HG03457 (cell line): ENCODE measurements around the gene SCAMP1.
A peak's percentile ranks its signal among the peaks of the same experiment; 100 is the strongest.
"Not testable (repeated sequence)": the region's sequence is repeated elsewhere in the genome, so short reads cannot be mapped to it uniquely, and the experiment has no call there.

Experiments
- ATAC-seq: cut with Tn5 transposase; IDR thresholded peaks from one replicate; pipeline ENCODE4 v1.9.1; 2021; ENCODE audit warnings: moderate number of reproducible peaks; ENCODE audit not compliant: unreplicated experiment

The SCAMP1 gene

GRCh38 chr5:78360924-78361630, 660 bp downstream of the SCAMP1 start:
- ATAC-seq, result peak; percentile 31

DNA sequence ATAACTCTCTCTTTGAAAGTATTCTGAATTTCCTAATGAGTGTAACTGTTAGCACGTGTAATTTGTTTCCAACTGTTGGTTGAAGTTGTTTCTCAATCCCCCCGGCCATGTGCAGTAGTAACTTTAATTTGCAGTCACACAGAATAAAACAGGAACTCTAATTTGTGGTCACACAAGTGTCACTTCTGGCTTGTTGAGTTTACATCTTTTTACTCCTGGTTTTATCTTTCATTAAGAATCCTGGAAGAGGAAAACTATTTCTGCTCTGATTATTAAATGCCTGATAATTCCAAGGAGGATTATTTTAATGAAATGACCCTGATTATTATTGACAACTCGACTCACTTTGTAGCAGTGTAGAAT, 1.2 kb downstream of the SCAMP1 start:
- no peak for ATAC-seq

- no peak for ATAC-seq
Measured at GRCh38 chr5:78362220-78362619, 1.8 kb downstream of the SCAMP1 start.

- ATAC-seq, result no peak
Measured at GRCh38 chr5:78364005-78364404, 3.6 kb downstream of the SCAMP1 start.

GRCh38 chr5:78367318-78367991, 7.0 kb downstream of the SCAMP1 start:
- no peak for ATAC-seq

DNA sequence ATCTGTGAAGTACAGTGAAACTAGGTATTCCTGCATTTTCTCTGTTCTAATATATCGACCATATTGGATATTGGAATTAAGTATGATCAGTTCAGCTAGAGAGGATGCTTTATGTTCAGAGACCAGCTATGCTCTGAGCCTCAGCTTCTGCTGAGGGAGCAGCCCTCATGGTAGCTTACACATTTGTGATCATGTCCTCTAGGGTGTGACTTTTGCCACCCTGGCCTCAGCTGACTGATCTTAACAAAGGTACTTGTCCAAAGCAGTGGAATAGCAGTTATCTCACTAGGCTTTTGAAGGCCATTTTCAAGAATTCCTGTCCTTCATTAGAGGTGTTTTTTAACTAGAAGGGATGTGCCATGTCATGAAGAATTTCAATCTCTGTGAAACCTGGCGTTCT, 9.3 kb downstream of the SCAMP1 start:
- ATAC-seq, result no peak

GRCh38 chr5:78373231-78373630, 12.8 kb downstream of the SCAMP1 start:
- ATAC-seq, result no peak

GRCh38 chr5:78376315-78376714, 15.9 kb downstream of the SCAMP1 start:
- no peak for ATAC-seq

DNA sequence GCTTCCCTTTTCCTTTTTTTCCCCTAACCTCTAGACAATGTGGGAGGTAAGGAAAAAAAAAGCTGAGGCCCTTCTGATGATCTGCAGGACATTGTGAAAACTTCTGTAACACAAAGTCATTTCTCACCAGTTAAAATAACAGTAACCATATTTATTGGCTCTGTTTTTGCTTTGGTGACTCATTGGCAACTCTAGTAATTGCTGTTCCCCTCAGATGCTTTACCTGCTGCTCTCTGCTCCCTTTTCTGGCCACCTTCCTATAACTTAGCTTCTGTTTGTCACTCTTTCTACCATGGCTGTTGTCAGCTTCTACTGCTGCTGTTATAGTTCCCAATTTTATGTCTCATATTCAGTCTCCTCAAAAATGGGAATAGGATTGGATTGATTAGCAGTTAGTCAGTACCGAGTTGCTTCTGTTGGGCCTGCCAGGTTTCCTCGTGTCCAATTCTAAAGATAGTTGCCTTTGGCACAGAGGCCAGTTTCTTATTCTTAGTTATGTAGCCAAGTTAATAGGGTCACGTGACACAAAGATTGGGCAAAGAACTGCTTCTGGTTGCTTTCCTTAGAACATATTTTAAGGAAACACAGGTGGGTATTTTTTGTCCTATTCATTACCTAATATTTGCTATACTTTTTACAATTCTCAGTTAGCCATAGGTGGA, 16.8 kb downstream of the SCAMP1 start:
- ATAC-seq, result no peak

DNA sequence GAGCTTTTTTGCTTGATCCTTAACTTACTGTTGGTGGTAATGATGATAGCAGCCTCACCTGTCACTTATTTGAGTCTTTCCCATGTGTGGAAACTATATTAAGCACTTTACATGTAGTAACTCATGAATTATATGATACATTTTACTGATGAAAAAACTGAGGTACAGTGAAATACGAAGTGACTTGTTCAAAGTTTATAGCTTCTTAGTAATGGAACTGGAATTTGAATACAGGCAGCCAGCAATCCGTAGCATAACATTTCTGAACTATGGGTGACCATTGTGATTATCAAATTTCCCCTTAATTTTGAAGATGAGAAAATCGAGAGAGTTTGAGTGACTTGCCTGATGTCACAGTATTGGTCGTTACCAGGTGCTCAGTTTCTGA, 17.3 kb downstream of the SCAMP1 start:
- no peak for ATAC-seq

- no peak for ATAC-seq
Measured at GRCh38 chr5:78387468-78388153, 27.2 kb downstream of the SCAMP1 start.

DNA sequence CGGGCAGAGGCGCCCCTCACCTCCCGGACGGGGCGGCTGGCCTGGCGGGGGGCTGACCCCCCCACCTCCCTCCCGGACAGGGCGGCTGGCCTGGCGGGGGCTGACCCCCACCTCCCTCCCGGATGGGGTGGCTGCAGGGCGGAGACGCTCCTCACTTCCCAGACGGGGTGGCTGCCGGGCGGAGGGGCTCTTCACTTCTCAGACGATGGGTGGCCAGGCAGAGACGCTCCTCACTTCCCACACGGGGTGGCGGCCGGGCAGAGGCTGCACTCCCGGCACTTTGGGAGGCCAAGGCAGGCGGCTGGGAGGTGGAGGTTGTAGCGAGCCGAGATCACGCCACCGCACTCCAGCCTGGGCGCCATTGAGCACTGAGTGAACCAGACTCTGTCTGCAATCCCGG, 30.9 kb downstream of the SCAMP1 start:
- not testable (repeated sequence) for ATAC-seq

DNA sequence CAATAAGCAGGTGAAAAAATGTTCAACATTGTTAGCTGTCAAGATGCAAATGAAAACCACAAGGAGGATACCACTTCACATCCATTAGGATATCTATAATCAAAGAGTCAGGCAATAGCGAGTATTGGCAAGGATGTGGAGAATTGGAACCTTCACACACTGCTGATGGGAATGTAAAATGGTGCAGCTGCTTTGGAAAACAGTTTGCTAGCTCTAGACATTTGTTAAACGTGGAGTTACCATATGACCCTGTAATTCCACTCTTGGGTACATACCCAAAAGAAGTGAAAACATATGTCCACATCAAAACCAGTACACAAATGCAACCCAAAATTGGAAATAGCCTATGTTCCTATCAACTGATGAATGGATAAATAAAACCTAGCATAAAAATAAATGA, 37.4 kb downstream of the SCAMP1 start:
- ATAC-seq, result no peak

- no peak for ATAC-seq
Measured at GRCh38 chr5:78399116-78399515, 38.7 kb downstream of the SCAMP1 start.

DNA sequence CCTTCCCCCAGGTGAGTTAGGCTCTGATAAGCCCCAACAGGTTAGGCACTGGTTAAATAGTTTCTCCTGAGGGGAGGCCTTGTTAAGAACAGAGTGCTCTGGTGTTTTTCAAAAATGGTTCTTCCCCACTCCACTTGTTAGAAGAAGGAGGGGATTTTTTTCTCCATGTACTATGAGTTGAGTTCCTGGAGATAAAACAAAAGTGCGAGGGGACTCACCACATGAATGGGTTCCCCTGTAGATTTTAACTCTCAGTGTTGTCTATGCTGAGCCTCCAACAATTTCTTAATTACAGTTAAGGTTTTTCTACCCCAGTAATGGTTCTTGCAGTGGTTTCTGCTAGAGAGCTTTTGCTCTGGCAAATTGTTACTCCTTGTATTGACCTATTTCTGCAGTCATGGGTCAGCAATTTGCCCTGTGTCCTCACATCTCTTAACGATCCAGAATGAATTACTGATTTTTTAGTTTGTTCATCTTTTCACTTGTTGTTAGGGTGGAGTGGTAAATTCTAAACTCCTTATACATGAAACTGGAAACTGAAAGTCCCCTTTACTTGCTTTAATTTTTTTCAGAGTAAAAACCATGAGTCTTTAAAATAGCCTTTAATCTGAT, 44.4 kb downstream of the SCAMP1 start:
- ATAC-seq, result no peak

- no peak for ATAC-seq
Measured at GRCh38 chr5:78405829-78406750, 45.7 kb downstream of the SCAMP1 start.

DNA sequence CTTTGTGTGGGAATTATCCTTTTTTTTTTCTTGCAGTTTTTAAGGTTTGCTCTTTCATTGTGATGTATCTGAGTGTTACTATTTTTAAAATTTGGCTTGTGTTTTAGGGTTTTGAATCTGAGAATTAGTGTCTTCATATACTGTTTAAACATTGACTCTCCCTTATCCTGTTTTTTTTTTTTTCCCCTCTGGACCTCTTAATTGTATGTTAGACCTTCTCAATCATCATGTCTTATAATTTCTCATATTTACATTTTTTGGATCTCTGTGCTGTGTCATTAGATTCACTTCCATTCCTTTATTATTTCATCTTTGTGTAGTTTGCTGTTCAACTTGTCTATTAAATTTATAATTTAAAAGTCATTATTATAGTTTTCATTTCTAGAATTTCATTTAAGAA, 47.0 kb downstream of the SCAMP1 start:
- ATAC-seq, result no peak

DNA sequence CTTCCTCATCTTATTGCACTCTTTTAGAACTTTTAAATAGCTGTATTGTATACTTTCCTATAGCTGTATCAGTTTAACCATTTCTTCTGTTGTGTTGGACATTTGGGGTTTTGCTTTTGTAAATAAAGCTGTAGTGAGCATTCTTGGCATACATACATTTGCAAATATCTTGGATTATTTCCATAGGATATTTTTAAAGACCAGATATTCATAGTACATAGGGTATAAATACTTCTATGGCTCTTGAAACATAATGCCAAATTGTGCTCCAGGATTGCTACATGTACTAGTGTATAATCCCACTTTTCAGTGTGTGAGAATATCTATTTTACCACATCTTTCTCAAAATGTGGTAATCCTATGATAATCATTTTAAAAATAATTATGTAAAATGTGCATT, 51.2 kb downstream of the SCAMP1 start:
- no peak for ATAC-seq

DNA sequence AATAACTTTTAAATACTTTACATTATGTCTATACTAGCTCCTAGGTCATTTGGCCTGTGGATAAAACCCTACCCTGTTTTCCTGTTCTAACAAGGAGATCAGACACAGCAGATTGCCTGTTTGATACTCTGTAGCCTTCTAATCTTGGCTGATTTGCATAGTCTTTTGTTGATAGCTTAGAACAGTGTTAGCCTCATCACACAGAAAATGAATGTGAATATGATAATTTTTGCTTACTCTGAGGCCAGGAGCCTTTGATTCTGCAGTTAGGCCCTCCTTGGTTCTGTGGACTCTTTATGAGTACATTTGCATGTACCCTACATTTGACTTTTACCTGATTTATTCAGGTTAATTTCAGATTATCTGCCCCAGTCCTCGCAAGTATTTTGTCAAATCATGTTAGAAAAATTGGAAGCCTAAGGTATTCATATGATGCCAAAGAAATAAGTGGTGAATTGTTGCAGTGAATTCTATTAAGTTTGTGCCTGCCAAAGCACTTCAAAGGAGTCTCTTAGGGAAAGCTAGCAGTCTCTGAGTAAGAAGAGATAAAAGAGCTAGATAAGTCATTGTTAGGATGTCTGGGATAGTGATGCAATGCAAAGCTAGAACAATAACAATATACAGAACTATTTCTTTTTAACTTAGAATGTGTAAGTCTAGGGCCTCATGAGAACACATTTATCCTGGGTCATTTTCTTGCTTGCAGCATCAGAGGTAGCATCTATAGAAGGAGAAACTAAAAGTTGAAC, 56.4 kb downstream of the SCAMP1 start:
- no peak for ATAC-seq

- no peak for ATAC-seq
Measured at GRCh38 chr5:78419396-78419795, 59.0 kb downstream of the SCAMP1 start.
